ENCODE measurements around the gene OR8D2.

OR8D2 gene, protein sequence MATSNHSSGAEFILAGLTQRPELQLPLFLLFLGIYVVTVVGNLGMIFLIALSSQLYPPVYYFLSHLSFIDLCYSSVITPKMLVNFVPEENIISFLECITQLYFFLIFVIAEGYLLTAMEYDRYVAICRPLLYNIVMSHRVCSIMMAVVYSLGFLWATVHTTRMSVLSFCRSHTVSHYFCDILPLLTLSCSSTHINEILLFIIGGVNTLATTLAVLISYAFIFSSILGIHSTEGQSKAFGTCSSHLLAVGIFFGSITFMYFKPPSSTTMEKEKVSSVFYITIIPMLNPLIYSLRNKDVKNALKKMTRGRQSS

DNA sequence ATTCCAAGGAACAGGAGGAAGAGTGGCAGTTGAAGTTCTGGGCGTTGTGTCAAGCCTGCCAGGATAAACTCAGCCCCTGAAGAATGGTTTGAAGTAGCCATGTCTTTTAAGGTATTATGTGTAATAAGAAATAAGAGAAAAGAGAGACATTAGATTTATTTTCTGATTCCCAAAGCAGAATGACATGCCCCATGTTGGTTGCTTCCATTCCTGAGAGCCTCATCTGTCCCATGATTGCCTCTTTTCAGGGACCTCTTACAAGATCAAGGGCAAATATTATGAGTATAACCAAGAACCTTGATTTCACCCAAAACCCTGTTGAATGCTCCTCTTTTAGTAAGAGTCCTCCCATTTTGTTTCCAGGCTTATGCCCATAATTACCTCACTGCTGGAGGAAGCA, at the start of gene OR8D2:
Gene OR8D2, minus strand, starts transcription at position 101 of the 400 bp plus-strand sequence. Its CDS starts 0 bp downstream, at position 101.
- no peak for DNase-seq (ENCODE audit: low spot score)

DNA sequence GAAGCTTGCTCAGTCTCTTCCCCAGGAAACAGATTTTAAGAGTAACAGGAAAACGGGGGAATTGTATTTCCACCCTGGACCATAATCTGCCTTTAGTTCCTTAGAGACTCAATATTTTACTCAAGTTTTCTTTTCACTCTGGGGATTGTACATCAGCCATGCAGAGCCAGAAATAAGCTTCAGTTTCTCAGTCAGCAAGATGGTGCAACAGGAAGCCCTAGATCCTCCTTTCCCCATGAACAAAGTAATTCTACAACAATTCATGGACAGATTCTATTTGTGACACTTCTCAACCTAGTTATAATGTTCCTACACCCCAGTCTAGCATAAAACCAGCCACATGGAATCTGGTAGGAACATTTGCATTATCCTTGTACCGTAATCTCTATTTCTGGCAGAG, 39.6 kb upstream of the OR8D2 start:
- no peak for DNase-seq (ENCODE audit: low spot score)

DNA sequence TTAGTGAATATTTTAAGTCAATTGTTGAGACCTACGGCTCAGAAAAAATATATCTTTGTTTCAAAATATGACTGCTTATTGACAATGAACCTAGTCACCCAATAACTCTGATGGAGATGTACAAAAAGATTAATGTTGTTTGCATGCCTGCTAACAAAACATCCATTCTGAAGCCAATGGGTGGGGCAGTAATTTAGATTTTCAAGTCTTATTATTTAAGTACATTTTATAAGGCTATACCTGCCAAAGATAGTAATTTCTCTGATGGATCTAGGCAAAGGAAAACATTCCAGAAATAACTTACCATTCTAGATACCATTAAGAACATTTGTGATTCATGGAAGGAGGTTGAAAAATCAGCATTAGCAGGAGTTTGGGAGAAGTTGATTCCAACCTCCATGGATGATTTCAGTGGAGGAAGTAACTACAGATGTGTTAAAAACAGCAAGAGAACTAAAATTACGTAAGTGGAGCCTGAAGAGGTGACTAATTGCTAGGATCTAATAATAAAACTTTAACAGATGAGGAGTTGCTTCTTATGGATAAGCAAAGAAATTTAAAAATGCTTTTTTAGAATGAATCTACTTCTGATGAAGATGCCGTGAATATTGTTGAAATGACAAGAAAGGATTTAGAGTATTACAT, 26.4 kb upstream of the OR8D2 start:
- no peak for DNase-seq (ENCODE audit: low spot score)

DNA sequence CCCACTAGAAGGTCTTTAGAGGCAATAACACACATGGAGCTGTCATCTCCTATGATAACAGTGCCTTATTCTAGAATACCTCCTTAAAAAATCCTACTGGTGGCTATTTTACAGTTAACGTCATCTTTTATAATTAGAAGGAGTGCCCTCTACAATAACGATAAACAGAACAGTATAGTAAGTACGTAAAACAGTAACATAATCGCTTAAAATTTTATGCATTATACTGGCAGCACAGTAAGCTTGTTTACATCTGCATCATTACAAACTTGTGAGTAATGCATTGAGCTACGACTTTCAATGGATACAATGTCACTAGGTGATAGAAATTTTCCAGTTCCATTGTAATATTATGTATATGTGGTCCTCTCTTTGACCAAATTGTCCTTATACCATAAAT, 24.3 kb upstream of the OR8D2 start:
- DNase-seq (ENCODE audit: low spot score): no peak

DNA sequence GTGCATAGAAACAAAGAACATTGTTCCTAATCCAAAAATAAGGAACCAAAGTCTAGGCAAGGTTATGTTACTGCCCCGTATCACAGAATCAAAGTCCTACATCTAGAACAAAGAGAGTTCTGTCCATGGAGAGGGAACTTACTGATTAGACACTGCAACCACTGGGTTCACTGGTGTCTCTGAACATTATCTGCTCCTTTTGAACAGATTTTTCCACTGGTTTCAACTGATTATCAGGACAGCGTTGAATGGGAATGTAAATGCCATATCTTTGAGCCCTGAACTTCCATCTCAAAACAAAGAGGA, 20.1 kb upstream of the OR8D2 start:
- DNase-seq (ENCODE audit: low spot score): no peak

DNA sequence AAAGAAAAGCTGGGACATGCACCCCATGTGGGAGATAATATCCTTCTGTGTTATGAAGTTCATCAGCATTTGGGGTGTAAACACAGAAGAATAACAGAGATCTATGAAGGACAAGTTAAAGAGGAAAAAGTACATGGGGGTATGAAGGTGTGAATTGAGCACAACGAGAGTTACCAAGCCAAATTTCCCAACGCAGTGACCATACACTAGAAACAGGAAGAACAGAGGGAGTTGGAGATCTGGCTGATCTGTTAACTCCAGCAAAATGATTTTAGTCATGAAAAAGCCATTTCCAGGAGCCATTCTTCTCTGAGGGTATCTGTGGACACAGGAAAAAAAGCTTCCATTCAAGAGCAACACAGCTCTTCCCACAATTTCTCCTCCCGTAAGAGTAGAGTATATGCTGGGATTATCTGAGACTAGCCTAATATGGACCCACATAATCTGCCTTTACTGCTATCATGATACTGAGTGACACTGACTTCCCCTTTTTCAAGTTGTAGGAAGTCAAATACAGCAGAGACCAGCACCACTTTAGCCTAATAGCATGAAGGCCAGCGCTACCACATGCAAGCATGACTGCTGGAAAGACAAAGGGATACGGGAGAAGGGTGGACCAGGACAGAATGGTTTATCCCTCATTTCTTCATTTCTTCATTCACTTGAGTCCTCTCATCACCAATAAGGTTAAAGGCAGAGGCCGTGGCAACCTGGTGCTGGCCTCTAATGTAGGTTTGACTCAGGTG, 19.6 kb upstream of the OR8D2 start:
- no peak for DNase-seq (ENCODE audit: low spot score)

DNA sequence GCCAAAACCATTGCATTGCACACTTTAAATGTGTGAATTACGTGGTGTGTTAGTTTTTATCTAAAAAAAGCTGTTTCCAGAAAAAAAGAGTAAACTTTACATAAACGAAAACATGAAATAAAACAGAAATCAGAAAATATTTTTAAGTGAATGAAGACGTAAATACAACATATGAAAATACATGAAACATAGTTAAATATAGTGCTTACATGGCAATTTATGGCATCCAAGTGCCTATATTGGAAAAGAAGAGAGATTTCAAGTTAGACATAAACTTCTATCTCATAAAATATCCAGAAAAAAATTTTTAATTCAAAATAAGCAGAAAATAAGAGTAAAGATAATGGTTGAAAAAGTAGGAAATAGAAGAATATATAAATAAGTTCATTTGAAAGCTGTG, 11.9 kb upstream of the OR8D2 start:
- DNase-seq (ENCODE audit: low spot score): no peak

DNA sequence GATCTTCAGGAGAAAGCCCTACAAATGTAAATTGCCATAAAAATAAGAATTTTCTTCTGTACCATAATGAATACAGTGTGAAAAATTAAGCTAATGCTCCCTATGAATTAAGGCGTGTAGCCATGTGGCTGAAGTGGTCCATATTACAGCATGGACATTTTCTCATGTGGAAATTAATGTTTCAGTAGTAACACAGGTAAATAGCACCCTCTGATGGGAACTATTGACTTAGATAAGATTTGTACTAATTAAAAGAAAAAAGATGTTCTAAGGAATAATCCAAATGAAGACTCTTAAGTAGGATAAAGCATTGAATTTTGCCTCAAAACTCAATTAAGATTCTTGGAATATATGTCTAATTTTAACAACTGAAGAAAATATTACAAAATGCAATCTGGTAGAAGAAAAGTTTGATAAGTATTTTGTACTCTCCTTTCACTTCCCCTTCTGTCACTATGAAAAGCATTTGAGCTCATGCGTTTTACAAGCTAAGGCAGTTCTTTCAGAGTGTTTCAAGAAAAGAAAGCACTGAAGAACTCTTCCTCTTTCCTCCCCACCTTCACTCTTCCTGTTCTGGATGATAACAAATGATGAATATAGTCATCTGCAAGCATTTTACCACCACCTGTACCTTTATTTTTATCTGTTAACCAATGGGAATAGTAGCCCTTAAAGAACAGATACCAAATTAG, 9.9 kb upstream of the OR8D2 start:
- DNase-seq (ENCODE audit: low spot score): no peak

DNA sequence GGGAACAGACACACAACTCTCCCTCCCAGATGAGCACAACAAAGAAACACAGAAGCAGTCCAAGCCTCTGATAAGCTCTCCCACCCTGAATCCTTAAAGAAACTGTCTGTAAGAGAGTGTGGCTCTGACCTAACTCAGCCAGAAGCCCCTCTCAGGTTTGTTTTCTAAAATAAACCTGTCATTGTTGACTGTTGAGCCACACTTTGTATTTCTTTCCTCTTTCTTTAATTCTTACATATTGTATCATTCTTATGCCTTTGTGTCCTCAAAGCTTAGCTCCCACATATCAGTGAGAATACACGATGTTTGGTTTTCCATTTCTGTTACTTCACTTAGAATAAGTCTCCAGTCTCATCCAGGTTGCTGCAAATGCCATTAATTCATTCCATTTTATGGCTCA, 7.8 kb upstream of the OR8D2 start:
- DNase-seq (ENCODE audit: low spot score): no peak

DNA sequence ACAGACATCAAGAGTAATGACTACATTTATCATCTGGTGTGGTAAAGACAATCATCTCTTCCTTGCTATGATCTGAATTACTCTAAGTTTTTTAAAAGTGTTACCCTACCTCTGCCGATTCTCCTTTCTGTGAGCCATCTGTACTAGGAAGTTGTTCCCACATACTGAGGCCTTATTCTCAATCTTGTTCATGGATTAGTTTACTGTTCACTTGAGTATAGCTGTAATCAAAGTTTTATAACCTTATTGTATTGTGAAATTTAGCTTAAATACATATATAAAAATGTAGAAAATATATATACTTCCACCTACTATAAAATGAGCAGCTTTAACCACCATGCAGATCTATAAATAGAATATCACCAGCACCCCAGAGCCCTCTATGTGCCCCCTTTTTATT, 2.4 kb upstream of the OR8D2 start:
- no peak for DNase-seq (ENCODE audit: low spot score)

DNA sequence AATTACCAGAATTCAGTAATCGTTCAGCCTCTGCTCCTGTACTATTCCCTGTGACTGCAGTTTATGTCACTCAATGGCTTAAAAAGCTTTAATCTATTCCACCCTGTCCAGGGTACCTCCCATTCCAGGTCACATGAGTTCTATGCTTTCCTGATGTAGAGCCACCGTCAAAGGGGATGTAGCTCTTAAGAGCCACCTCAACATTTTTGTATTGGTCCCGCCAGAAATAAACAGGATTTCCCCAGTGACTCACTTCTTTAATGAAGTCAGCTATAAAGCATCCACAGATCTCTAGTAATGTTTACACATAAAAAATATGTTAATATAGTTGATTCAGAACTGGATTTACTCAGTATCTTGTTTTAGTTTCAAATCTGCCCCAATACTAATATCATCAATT, 4.9 kb downstream of the OR8D2 start:
- DNase-seq (ENCODE audit: low spot score): no peak

DNA sequence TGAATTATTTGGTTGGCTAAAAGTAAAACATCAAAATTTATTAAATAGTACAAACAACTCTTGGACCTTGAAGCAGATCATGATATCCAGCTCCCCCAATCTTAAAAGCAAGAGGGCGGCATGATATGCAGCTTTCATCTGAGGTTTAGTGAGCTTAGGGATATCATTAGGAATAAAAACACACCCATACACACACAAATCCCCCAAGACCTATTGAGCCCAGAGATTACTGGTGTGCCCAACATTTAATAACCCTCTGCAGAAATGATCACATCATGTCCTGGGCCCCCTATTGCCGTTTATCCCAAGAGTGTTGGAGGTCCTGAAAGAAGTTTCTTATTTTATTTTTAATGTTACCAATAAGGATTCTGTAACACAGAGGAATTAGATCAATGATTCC, 6.1 kb downstream of the OR8D2 start, which contains the start of gene OR8D1:
Gene OR8D1, minus strand, starts transcription at position 101 of the 400 bp plus-strand sequence. CDS start 3,183 bp downstream, outside the sequence.
- no peak for DNase-seq (ENCODE audit: low spot score)

DNA sequence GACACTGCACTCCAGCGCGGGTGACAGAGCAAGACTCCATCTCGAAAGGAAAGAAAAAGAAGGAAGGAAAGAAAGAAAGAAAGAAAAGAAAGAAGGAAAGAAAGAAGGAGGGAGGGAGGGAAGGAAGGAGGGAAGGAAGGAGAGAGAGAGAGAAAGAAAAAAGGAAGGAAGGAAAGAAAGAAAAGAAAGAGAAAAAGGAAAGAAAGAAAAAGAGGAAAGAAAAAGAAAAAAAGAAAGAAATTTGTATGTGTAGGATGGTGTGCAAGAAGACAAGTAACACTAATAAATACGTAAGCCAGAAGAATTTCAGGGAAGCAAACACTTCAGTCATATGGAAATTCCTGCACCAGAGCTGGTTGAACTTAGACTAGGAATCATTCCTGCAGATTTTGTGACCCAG, 6.9 kb downstream of the OR8D2 start:
- DNase-seq (ENCODE audit: low spot score): no peak

DNA sequence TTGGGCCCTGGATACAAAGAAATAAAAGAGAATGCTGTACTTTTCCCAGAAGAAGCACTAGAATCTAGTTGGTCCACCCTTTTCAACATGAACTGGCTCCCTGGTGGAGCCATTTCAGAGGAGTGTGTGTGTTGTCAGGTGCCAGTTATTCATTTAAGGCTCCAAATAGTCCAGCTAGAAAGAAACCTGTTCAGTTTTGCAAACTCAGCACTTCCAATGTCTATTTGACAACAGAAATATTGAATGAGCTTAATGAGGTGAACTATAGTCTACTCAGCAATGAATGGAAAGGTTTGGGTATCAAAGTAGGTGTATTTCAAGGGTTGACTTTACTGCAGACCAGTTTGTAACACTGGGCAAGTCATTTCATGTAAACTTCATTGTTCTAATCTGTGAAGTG, 8.3 kb downstream of the OR8D2 start:
- DNase-seq (ENCODE audit: low spot score): no peak

DNA sequence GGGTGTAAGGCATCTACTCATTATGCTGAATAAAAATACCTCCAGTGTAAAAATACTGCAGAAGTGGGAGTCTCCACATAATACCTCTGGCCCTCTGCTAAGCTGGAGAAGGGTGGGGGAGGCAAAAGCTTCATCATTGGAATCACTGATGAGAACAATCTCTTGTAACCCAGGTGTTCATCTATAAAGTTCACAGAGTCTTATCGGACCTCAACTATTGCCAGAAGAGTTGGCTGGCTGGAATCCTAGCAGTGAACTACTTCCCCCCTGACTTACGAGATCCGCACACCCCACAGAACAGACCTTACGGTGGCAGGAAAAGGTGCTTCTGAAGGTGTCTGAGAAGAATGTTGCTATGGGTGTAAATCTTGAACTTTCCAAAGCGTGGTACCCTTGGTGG, 8.7 kb downstream of the OR8D2 start:
- no peak for DNase-seq (ENCODE audit: low spot score)

DNA sequence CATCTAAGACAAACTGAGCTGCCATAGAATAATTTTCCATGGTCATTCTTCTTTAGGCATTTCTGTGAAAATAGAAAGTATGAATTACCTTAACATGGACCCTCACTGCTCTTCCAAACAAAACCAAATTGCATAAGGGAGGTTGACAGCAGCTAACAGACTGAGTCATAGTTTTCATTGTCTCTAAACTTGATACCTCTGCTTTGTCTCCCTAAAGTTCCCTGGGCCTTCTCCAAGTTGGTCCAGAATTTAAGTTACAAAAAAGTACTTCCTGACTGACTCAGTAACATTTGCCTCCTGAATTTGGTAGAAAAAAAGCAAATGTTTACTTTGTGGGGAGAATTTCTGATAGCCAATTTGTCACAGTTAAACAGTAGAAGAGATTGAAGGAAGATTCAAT, 9.3 kb downstream of the OR8D2 start:
- DNase-seq (ENCODE audit: low spot score): no peak

DNA sequence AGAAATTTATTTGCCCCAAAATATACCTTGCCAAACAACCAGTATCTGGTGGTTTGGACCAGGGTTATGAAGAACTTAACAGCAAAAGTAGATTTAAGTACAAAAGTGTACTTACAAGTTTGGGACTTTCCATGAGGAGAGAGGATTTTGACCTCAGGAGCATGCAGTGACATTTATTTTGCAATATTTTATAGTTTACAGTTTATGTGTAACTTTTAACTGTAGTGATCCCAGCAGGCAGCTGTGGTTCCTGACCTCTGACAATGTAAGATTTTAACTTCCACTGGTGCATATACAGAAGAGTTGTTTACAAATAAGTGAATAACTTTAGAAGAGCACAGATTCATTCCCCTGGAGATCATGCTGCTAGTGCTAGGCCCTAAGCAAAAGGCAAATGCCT, 12.9 kb downstream of the OR8D2 start:
- no peak for DNase-seq (ENCODE audit: low spot score)

DNA sequence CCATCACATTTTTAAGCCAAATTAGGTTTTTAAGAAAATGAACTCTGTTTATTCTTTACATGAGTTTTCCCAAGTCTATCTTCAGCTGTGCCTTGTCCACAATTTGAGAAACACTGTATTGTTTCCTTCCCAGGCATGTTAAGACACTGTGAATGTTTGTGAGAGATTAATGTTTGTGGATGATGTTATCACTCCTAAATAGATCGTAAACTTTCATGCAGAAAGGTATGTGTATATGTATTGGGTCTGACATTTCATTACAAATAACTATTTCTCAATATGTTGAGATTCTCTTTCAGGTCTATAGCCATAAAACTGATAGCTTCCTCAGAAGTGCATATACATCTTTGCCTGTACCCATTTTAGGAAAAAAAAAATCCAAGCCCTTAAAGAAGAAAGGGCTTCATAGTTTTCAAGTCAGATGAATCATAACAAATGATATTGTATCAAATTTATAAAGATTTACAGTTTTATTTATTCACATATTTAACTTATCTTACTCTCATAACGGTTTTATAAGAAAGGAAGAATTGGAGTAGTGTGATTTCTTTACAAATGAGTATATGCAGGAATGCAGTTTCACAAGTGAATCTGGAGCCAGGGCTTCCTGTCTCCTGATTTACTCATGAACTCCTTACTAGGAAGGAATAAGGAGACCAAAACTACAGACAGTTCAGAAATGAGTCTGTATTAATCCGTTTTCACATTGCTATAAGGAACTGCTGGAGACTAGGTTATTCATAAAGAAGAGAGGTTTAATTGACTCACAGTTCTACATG, 17.5 kb downstream of the OR8D2 start:
- no peak for DNase-seq (ENCODE audit: low spot score)

DNA sequence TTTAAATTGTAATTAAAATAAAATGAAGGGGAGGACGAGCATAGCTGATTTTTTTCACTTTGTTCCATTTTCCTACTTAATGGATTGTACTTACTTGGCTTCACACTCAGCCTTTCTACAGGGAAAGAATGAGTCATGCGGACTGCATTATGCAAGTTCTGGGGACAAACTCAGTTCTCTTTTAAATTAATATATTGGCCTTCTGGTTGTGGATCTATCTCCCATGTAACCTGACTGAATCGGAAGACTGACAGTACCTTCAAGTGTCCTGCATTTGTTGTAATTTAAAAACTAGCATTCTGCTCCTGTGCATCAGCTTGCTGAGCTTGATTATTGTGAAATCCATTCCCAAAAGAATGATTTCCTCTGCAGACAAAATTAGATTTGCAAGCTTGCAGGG, 18.4 kb downstream of the OR8D2 start:
- DNase-seq (ENCODE audit: low spot score): no peak

DNA sequence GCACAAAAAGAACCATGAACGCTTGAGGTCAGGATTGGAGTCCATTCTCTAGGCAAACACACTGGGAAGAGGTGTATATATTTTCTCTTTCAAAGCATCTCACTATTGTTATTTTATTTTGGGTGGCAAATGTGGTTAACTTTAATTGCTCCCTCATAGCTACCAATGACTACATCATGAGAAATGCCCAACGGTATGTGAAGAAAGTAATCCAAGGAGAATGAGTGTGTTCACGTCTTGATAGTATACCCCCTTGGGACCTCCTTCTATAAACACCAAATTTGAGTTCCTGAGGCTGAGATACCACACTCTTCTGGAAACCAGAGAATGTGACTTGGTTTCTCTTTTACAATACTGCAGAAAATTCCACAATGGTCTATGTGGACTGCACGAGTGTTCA, 22.1 kb downstream of the OR8D2 start:
- no peak for DNase-seq (ENCODE audit: low spot score)

DNA sequence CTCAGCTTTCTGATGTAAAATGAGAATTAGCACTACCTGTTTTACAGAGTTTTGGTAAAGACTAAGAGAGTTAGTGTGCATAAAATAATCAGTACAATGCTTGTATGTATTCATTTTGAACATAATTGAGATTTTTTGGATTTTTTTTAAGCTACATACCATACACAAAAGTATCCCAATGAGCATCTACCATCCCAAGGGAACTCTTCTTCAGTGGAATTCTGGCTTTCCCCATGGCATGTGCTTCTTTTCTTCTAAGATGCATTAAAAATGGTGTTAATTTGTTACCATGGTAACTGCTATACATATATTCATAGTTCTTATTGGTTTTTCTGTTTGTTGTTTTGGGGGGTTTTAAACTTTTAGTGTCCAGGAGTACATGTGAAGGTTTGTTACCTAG, 24.0 kb downstream of the OR8D2 start:
- DNase-seq (ENCODE audit: low spot score): no peak

DNA sequence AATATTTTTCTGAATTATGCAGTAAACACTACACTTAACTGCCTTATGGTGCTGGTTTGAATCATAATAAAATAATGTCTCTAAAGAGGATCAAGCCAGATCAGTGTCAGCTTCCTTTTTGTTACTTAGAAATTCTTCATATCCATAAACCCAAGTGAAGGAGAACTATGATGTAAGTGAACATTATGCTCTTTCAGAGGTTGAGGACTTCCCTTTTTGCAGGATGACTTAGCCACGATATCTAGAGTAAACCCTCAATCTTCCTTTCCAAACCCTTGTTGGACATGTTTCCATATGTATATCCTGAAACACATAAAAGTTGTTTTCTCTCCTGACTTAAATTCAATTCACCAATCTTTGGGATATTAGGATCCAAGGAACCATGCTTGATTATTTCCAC, 25.3 kb downstream of the OR8D2 start:
- no peak for DNase-seq (ENCODE audit: low spot score)
